GM21786 (cell line): Measurements from ENCODE around the gene VPS37D.
"Not testable (repeated sequence)": the region's sequence is repeated elsewhere in the genome, so short reads cannot be mapped to it uniquely, and the experiment has no call there.

ENCODE experiments used
- ATAC-seq: cut with Tn5 transposase; IDR thresholded peaks from one replicate; pipeline ENCODE4 v1.9.1; 2021; ENCODE audit not compliant: unreplicated experiment

The VPS37D gene

DNA sequence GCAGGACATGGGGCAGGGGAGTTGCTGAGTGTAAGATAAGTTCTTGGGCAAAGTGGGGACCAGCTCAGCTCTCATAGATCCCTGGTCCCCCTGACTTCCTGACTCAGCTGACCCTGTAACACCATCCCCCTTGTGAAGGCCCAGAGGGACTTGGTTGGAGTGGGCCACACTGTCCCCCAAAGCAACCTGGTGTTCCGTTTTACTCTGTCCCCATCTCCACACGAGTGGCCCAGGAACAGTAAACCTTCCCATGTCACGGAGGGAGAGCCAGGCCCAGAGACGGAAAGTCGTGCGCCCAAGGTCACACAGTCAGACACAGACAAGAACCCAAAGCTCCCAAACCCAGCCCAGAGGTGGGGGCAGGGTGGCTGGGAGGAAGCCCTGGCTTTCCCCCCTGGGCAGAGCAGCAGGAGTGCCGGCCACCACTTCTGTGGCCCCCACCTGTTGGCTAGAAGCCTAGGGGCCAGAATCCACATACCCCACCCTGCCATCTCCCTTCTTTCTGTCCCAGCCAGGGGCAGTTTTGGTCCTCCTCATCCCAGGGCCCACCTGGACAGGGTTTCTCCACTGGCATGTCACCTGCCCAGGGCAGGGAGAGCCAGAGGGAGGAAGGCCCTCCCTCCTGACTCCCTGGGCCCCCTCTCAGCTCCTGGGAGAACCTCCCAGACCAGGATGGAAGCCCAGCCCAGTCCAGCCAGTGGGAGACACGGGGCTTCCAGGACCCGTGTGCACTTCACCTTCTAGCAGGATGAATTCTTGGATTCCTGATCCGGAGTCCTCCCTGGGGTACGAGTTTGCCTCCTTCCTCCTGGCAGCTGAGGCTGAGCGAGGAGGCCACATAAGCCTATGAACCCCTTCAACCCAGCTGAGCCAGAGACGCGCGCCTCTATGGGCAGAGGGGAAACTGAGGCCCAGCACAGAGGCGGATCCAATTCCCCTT lies 20.6 kb upstream of the VPS37D start:
- no peak for ATAC-seq

DNA sequence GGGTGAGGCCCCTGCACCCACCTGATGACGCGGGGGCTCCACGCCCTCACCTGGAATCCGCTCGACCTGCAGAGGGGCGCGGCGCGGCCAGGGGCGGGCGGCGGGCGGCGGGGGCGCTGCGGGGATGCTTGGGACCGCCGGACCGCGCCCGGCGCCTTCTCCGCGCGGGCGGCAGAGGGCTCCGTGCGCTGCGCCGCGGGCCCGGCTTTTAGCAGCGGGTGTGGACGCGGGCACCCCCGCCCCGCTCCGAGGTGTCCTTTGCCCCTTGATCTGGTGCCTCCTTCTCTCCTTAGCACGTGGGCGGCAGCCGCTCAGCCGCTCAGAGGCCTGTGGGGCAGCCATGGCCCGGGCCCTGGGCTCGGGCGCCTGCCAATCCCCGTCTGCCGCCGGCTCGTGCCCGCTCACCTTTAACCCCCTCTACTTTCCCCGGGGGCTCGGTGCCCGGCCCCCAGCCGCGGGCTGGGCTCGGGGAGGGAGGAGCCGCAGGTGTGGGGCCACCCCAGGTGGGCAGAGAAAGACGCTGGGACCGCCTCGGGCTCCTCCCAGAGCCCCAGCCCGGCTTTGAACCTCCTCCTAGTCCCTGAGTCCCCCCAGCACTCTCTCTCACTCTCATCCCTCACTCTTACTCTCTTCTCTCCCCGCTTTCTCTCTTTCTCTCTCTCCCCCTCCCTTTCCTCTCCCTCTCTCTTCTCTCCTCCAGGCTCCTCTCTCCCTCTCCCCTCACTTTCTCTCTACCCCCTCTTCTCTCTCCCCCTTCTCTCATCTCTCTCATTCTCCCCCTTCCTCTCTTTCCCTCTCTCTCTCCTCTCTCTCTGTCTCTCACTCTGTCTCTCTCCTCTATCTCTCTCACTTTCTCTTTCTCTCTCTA lies 19.7 kb upstream of the VPS37D start:
- no peak for ATAC-seq

DNA sequence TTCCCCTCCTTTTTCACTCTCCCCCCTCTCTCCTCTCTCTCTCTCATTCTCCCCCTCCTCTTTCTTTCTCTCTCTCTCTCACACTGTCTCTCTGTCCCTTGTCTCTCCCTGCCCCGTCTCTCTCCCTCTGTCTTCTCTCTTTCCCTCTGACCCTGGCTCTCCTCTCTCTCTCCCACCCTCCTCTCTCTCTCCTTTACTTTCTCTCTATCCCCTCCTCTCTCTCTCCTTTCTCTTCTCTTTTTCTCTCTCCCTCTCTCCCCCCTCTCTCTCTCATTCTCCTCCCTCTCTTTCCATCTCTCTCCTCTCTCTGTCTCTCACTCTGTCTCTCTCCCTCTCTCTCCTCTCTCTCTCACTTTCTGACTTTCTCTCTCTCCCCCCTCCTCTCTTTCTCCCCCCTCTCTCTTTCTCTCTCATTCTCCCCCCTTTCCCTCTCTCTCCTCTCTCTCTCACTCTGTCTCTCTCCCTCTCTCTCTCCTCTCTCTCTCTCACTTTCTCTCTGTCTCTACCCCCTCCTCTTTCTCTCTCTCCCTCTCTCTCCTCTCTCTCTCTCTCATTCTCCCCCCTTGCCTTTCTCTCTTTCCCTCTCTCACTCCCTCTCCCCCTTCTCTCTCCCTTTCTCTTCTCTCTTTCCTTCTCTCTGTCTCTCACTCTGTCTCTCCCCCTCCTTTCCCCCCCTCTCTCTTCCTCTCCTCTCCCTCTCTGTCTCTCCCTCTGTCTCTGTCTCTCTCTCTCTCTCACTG lies 18.9 kb upstream of the VPS37D start:
- no peak for ATAC-seq

DNA sequence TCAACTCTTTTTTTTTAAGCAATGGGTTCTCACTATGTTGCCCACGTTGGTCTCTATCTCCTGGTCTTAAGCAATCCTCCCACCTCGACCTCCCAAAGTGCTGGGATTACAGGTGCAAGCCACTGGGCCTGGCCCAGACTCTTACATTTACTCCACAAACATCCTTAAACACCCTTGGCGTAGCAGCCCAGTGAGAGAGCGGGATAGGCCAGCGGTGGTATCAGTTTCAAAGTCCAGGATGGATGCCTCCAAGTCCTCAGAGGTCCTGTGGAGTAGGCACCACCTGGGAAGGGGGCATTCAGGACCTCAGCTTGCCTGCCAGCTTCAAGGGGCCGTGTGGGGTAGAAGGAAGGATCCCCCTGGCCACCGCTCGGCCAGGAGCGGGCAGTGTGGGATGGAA lies 18.1 kb upstream of the VPS37D start:
- no peak for ATAC-seq

DNA sequence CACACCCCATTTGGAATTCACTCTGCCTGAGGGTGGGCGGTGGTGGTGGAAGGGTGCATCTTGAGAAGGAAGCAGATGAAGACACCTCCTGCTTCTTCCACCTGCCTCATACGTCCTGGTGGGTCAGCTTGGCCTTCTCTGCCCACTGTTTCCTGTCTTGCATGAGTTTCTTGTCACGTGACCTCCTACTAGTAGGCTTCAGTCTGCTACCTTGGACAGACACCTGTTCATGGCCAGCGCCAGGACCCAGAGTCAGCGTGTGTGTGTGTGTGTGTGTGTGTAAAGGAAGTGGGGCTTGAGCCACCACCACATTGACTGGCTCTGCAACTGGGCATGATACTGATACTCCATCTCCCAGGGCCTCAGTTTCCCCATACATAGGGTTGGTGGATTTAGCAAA lies 17.1 kb upstream of the VPS37D start:
- ATAC-seq: no peak

DNA sequence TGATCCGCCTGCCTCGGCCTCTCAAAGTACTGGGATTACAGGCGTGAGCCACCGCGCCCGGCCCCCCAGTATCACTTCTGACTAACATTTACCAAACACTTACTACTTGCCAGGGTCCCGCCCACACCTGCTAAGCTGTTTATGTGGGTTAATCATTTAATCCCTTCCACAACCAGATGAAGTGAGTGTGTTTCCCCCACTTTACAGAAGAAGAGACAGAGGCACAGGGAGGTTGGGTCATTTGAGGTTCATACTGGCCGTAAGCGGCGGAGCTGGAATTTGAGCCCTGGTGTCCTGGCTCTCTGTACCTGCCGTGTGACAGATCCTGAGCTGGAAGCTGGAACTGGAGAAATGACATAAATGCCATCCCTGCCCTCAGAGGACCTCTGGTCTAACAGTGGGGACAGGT lies 15.1 kb upstream of the VPS37D start:
- ATAC-seq: no peak

DNA sequence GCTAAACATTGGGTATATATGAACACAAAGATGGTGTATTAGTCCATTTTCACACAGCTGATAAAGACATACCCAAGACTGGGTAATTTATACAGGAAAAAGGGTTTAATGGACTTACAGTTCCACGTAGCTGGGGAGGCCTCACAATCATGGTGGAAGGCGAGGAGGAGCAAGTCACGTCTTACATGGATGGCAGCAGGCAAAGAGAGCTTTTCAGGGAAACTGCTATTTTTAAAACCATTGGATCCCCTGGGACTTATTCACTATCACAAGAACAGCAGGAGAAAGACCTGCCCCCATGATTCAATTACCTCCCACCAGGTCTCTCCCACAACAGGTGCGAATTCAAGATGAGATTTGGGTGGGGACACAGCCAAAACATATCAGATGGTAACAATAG lies 12.3 kb upstream of the VPS37D start:
- not testable (repeated sequence) for ATAC-seq

DNA sequence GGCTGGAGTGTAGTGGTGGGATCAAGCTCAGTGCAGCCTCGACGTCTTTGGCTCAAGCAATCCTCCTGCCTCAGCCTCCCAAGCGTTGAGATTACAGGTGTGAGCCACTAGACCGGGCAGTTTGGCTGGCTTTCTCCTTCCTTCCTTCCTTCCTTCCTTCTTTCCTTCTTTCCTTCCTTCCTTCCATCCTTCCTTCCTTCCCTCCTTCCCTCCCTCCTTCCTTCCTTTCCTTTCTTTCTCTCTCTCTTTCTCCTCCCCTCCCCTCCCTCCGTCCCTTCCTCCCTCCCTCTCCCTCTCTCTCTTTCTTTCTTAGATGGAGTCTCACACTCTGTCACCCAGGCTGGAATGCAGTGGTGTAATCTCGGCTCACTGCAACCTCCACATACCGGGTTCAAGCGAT lies 7.6 kb upstream of the VPS37D start:
- ATAC-seq: no peak

DNA sequence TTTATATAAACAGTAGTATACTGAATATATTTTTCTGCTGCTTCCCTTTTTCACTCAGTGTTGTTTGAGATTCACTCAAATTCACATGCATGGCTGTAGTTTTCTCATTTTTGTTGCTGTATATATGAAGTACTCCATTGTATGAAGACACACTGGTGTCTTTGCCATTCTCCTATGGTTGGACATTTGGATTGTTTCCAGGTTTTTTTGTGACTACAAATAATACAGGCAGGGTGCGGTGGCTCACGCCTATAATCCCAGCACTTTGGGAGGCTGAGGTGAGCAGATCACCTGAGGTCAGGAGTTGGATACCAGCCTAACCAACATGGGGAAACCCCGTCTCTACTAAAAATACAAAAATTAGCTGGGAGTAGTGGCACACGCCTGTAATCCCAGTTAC lies 7.0 kb upstream of the VPS37D start:
- ATAC-seq: not testable (repeated sequence)

DNA sequence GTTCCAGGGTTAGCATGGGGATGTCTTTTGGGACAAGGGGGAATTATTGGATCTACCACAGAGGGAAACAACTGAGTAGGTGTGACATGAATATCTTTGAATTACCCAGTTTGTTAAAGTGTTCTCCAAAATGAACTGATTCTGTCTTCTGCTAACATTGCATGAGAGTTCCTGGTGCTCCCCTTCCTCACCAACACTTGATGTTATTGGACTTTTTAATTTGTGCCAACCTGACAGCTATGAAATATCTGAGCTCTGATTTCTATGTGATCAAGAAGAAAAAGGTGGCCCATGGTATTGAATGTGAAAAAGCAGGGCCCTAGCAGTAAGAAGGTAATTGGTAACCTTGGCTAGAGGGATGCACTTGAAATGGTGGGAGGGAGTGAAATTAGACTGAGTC lies 4.6 kb upstream of the VPS37D start:
- no peak for ATAC-seq

DNA sequence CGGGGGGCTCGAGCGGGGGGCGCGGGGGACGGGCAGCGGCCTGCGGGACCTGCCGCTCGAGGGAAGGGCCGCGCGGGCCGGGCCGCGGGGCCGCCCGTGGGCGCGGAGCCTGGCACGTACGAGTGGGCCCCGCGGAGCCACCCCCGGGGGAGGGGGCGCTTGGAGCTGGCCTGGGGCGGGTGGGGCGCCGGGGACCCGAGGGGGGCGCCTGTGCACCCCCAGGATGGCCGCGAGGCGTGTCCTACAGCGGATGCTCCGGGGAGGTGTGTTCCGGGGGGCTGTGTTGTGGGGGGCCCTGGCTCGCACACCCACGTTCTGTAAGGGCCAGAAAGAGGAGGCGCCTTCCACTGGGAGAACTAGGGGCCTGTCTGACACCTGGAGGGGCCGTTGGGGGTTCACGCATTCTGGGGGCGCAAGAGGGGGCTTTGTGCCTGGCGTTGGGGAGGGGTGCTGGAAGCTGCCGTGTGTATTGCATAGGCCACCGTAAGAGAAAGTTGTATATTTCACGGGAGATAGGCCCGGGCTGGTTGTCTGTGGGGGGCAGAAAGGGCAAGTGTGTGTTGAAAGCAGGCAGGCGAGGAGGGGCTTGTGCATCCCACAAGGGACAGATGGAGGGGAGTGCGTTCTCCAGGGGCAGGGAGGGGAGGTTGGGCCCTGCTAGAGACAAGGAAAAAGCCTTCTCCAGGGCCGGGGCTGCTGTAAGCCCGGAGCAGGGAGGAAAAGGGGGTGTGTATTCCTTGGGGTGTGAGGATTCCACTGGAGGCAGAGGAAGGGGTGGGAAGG lies 663 bp downstream of the VPS37D start:
- ATAC-seq: no peak

DNA sequence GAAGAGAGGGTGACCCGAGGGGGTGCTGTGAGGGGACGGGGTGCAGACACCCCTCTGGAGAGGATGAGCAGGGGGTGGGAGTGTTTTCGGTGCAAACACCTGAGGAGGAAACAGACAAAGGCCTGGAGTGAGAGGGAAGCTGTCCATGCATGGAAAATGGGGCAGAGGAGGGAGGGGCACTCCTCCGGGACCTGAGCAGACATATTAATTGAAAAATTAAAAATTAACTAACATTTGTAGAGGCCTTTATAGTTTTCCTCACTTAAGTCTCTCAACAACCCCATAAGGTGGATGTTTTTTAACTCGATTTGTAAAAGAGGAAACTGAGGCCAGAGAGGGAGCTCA lies 1.2 kb downstream of the VPS37D start:
- no peak for ATAC-seq

DNA sequence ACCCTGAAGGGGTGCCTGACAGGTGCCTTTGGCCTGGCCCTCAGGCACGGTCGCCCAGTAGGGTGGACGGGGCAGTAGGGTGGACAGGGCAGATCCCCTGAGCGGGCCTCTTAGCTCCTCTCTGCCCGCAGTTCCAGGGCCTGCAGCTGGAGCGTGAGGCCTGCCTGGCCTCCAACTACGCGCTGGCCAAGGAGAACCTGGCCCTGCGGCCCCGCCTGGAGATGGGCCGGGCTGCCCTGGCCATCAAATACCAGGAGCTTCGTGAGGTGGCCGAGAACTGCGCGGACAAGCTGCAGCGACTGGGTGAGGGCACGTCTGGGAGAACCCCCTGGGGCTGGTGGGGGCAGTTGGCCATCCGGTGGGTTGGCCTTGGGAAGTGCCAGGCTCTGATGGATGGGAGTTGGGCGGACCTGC lies 1.7 kb downstream of the VPS37D start:
- no peak for ATAC-seq

DNA sequence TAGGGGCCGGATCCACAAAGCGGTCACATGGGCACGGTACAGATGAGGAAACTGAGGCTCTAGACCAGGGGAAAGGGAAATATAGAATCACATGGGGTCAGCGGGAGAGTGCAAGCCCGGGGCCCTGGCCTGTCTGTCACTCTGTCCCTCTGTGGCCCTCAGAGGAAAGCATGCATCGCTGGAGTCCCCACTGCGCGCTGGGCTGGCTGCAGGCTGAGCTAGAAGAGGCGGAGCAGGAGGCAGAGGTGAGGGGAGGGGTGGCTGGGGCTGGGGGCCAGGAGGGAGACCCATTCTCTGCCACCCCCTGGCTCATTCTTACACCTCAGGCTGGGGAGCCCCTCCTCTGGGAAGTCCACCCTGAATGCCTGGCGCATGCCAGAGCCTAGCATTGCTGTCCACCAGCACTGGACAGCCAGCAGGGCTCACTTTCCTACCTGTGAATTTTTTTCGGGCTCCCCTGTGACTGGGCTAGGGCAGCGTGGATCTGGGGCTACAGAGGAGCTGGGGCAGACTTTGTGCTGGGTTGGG lies 2.3 kb downstream of the VPS37D start:
- ATAC-seq: no peak

DNA sequence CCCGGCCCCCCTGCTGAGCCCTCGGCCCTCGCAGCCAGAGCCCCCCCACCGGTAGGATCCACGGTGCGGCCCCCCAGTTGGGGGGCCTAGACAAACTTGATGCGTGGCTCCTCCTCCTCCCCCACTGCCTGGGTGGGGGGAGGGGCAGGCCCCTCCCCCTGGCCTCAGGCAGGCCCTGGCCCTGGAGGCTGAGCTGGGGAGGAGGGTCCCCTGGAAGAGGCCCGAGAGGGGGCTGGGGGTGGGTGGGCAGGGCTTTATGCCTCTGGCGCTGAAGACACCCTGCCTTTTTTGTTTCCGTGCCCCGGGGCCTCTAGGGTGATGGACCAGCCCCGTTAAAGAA lies 3.7 kb downstream of the VPS37D start:
- ATAC-seq: no peak

DNA sequence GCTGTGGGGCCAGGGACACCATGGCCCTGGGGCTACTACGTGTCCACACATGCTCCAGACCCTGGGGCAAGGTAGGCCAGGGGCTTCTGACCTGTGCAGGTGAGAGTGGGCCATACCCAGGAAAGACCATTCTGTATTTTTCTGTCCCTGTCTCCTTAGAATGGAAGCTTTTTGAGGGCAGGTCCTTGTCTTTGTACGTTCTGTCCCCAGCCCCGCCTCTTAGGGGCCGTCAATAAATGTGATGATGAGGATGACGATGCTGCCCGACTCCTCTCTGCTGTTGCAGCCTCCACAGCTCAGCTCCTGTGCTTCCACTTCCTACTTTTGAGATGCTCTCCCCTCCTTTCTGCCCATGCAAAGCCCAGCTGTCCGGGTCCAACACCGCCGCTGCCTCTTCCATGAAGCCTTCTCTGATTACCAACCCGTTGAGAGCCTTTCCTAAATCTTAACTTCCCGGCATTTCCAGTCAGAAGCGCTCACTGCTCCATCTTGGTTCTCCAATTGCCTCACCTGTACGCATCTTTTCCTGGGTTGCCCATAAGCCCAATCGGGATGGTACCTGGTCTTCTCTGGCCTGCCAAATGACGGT lies 4.3 kb downstream of the VPS37D start:
- ATAC-seq: no peak

DNA sequence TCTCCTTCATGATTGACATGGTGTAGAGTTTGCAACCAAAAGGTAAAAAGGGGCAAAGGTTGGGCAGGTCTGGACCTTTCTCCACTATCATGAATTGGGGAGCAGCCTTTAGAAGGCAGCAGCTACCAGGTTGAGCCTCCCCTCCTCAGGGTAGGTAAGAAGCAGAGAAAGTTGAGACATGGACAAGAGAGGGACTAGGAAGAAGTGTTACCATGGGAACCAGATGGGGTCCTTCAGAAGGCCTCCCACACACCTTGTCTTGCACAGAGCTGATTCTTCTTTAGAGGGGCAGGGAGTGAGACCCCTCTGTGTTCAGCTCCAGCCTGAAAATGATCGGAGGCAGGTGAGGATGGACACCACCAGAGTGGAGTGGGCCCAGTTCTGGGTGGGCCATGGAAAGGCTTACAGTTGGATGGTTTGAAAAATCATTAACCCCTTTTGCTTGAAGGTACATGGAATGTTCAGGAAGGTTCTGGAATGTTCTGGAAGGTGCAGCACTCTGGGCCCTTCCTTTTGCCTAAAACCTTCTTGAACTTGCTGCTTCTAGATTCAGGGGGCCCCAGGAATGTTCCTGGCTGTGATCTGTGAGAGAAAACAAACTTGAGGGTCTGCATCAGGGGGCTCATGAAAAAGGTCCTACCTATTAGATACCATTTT lies 7.0 kb downstream of the VPS37D start:
- no peak for ATAC-seq

DNA sequence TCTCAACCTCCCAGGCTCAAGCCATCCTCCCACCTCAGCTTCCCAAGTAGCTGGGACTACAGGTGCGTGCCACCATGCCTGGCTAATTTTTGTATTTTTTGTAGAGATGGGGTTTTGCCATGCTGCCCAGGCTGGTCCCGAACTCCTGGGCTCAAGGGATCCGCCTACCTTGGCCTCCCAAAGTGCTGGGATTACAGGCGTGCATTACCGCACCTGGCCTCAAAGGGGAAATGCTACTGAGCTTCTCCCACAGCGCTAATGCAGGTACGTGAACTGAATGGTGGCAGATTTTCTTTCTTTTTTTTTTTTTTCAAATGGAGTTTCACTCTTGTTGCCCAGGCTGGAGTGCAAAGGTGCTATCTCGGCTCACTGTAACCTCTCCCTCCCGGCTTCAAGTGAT lies 8.4 kb downstream of the VPS37D start:
- ATAC-seq: not testable (repeated sequence)

DNA sequence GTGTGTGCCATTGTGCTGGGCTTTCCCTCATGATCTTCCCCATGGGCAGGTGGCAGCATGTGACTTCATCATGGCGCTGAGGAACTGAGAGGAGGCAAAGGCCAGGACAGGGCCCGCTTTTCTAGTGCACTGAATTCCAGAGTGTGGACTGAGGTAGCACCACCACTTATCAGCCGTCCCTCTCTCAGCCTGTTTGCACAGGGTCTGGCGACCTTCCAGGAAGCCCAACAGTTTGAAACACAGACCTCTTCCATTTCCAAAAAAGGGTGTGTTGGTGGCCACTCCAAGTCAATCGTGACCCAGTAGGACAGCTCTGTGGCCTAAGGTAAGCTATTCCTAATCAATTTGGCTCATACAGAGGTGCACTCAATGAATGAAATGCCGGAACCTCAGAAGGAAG lies 11.2 kb downstream of the VPS37D start:
- ATAC-seq: no peak

DNA sequence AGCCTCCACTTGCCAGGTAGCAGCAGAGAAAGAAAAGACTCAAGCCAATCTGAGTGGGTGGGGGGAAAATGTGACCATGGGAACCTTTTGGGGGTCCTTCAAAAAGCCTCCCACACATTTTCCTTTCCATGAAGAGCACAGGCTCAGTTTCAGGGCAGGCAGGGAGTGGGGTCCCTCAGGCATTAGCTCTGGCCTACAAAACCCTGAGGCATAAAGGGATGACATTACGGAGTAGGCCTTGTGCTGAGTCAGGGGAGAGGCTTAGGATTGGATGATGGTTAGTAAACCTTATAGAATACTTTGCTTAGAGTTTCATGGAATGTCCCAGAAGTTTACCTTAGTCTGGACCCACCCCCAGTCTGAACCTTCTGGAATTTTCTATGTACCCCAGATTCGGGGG lies 12.1 kb downstream of the VPS37D start:
- ATAC-seq: no peak
